ENCODE measurements around the gene TGM6. TPM values are rescaled to one million over a fixed set of nuclear protein-coding genes. Genes with fewer than 3 reads are reported as not detected.

TGM6 gene
- total and polyA plus RNA-seq, 9 of the 15 experiments (the other 6 are each of a cell fraction or from before 2014, with no cell fraction given) = not detected

DNA sequence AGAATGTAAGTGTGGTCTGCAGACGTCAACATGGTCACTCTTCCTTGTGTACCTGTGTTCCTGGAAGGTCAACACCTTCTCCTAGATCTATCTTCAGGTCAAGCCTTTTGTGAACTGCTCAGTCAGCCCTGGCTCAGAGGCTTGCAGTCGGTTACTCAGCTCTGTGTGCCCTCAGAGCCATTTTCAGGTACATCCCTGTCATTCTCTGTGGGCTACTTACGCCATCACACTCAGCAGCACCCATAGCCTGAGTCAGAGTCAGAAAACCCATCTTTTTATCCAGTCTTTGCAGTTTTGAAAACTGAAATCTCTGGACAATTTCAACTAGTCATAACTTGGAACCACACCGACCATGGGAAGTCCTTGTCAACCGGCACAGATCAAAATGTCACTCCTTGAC lies 49.6 kb upstream of the TGM6 start:
- WGBS (ENCODE audit: insufficient coverage, low coverage, missing lambda C conversion rate) = 5% methylated on average over 4 of the region's 5 CpGs
- no peak for DNase-seq (ENCODE audit: extremely low read depth in 1 of 4, low spot score in 3 of 4)
- Histone ChIP-seq H3K4me3 (no peak overlapping the region), H3K79me2 (ENCODE audit: control insufficient read depth, insufficient read depth, low read length) (no peaks in the 10 kb centered on the region), H4K20me1 (replicated peaks; ENCODE audit: control insufficient read depth, insufficient read depth, low read length) (no peaks in the 10 kb centered on the region; the same call in 1 of the 2 replicates), H3K4me2 (ENCODE audit: insufficient read depth, low read length) (no peak overlapping the region), H2AFZ (ENCODE audit: low read depth, low read length) (no peak overlapping the region), H3K9ac (ENCODE audit: insufficient read depth in 1 of 2, low read depth in 2 of 2, low read length in 2 of 2) (no peak overlapping the region), H3K9me1 (ENCODE audit: control insufficient read depth, insufficient read depth, low read length) (no peaks in the 10 kb centered on the region), H3K27ac (ENCODE audit: extremely low read depth, low read depth, low read length) (no peak overlapping the region), H3K9me3 (replicated peaks; ENCODE audit: control insufficient read depth, insufficient read depth, low read depth, low read length) (no peaks in the 10 kb centered on the region), H3K4me1 (replicated peaks in 1 of 2; ENCODE audit: control insufficient read depth in 2 of 2, insufficient read depth in 2 of 2, low read length in 2 of 2) (no peaks in the 10 kb centered on the region), H3K27me3 (ENCODE audit: control insufficient read depth in 2 of 2, insufficient read depth in 2 of 2, low read length in 2 of 2) (peaks cover 8 to 49% of the 10 kb centered on the region in 2 experiments), H3K36me3 (ENCODE audit: control insufficient read depth, insufficient read depth, low read length) (no peaks in the 10 kb centered on the region)
- FAIRE-seq = no peak
- no peak for ATAC-seq
- POLR2A ChIA-PET = no interaction called here
- in situ Hi-C loops (cut with MboI) (no loop called here), intact Hi-C loops (cut with micrococcal nuclease) (loop anchor here (10.0 kb wide), 1 partner anchor 66 kb away; no protein-coding TSS in a partner anchor)
- CTCF ChIA-PET (ENCODE audit: low intra/inter-chr PET ratio) = no interaction called here
- BruUV-seq (replicated peaks) = no TSS peak
- no peak for TF ChIP-seq TAL1 (IDR thresholded peaks at IDR 0.05)
- TF ChIP-seq, protein P1, sequence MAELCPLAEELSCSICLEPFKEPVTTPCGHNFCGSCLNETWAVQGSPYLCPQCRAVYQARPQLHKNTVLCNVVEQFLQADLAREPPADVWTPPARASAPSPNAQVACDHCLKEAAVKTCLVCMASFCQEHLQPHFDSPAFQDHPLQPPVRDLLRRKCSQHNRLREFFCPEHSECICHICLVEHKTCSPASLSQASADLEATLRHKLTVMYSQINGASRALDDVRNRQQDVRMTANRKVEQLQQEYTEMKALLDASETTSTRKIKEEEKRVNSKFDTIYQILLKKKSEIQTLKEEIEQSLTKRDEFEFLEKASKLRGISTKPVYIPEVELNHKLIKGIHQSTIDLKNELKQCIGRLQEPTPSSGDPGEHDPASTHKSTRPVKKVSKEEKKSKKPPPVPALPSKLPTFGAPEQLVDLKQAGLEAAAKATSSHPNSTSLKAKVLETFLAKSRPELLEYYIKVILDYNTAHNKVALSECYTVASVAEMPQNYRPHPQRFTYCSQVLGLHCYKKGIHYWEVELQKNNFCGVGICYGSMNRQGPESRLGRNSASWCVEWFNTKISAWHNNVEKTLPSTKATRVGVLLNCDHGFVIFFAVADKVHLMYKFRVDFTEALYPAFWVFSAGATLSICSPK (IDR thresholded peaks at IDR 0.05; ENCODE audit: borderline replicate concordance) = no peak
- TF ChIP-seq, protein P2, sequence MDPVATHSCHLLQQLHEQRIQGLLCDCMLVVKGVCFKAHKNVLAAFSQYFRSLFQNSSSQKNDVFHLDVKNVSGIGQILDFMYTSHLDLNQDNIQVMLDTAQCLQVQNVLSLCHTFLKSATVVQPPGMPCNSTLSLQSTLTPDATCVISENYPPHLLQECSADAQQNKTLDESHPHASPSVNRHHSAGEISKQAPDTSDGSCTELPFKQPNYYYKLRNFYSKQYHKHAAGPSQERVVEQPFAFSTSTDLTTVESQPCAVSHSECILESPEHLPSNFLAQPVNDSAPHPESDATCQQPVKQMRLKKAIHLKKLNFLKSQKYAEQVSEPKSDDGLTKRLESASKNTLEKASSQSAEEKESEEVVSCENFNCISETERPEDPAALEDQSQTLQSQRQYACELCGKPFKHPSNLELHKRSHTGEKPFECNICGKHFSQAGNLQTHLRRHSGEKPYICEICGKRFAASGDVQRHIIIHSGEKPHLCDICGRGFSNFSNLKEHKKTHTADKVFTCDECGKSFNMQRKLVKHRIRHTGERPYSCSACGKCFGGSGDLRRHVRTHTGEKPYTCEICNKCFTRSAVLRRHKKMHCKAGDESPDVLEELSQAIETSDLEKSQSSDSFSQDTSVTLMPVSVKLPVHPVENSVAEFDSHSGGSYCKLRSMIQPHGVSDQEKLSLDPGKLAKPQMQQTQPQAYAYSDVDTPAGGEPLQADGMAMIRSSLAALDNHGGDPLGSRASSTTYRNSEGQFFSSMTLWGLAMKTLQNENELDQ (CRISPR knock-in tag; IDR thresholded peaks at IDR 0.05; ENCODE audit: borderline replicate concordance) = no peak
- TF ChIP-seq PHB2 (IDR thresholded peaks at IDR 0.05; ENCODE audit: low read depth) = no peak
- TF ChIP-seq, protein P3, sequence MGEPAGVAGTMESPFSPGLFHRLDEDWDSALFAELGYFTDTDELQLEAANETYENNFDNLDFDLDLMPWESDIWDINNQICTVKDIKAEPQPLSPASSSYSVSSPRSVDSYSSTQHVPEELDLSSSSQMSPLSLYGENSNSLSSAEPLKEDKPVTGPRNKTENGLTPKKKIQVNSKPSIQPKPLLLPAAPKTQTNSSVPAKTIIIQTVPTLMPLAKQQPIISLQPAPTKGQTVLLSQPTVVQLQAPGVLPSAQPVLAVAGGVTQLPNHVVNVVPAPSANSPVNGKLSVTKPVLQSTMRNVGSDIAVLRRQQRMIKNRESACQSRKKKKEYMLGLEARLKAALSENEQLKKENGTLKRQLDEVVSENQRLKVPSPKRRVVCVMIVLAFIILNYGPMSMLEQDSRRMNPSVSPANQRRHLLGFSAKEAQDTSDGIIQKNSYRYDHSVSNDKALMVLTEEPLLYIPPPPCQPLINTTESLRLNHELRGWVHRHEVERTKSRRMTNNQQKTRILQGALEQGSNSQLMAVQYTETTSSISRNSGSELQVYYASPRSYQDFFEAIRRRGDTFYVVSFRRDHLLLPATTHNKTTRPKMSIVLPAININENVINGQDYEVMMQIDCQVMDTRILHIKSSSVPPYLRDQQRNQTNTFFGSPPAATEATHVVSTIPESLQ (CRISPR knock-in tag; IDR thresholded peaks at IDR 0.05) = no peak
- no peak for TF ChIP-seq ZNF589 (CRISPR knock-in tag; IDR thresholded peaks at IDR 0.05; ENCODE audit: low read depth)
- no peak for TF ChIP-seq ZNF134 (CRISPR knock-in tag; conservative IDR thresholded peaks at IDR 0.05)
- TF ChIP-seq GTF2E2 (tag; IDR thresholded peaks at IDR 0.05) = no peak
- TF ChIP-seq, protein P4, sequence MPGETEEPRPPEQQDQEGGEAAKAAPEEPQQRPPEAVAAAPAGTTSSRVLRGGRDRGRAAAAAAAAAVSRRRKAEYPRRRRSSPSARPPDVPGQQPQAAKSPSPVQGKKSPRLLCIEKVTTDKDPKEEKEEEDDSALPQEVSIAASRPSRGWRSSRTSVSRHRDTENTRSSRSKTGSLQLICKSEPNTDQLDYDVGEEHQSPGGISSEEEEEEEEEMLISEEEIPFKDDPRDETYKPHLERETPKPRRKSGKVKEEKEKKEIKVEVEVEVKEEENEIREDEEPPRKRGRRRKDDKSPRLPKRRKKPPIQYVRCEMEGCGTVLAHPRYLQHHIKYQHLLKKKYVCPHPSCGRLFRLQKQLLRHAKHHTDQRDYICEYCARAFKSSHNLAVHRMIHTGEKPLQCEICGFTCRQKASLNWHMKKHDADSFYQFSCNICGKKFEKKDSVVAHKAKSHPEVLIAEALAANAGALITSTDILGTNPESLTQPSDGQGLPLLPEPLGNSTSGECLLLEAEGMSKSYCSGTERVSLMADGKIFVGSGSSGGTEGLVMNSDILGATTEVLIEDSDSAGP (CRISPR knock-in tag; IDR thresholded peaks at IDR 0.05) = no peak
- TF ChIP-seq, protein P5, sequence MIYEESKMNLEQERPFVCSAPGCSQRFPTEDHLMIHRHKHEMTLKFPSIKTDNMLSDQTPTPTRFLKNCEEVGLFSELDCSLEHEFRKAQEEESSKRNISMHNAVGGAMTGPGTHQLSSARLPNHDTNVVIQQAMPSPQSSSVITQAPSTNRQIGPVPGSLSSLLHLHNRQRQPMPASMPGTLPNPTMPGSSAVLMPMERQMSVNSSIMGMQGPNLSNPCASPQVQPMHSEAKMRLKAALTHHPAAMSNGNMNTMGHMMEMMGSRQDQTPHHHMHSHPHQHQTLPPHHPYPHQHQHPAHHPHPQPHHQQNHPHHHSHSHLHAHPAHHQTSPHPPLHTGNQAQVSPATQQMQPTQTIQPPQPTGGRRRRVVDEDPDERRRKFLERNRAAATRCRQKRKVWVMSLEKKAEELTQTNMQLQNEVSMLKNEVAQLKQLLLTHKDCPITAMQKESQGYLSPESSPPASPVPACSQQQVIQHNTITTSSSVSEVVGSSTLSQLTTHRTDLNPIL (CRISPR knock-in tag; IDR thresholded peaks at IDR 0.05) = no peak
- TF ChIP-seq BRCA1 (IDR thresholded peaks at IDR 0.05) = no peak
- no peak for TF ChIP-seq BRCA1 (CRISPR knock-in tag; IDR thresholded peaks at IDR 0.05)

Data from K562 (cell line).